Measurements from ENCODE around the gene NCAPD2.

The NCAPD2 gene

GRCh38 chr12:6569312-6569711 is 75.4 kb downstream of the NCAPD2 start:
- no peak overlapping the region for H3K4me3 ChIP-seq (ENCODE audit: low read depth, low read length)
- no peak for TF ChIP-seq CTCF (IDR thresholded peaks at IDR 0.05; ENCODE audit: low read depth, low read length, missing control alignments)
- no peak for DNase-seq (ENCODE audit: low read depth)

- TF ChIP-seq CTCF (IDR thresholded peaks at IDR 0.05; ENCODE audit: low read depth, low read length, missing control alignments), result no peak
Measured at GRCh38 chr12:6569786-6570185, 75.9 kb downstream of the NCAPD2 start.

GRCh38 chr12:6570264-6570887 is 76.5 kb downstream of the NCAPD2 start:
- DNase-seq (ENCODE audit: low read depth), result no peak
- H3K4me3 ChIP-seq (ENCODE audit: low read depth, low read length), result no peak overlapping the region
- peak; percentile 68 for TF ChIP-seq CTCF (IDR thresholded peaks at IDR 0.05; ENCODE audit: low read depth, low read length, missing control alignments)

More at GRCh38 chr12:6569786-6570185, 75.9 kb downstream of the NCAPD2 start:
- H3K4me3 ChIP-seq (ENCODE audit: low read depth, low read length), result no peak overlapping the region
- DNase-seq (ENCODE audit: low read depth), result no peak

GRCh38 chr12:6573001-6573400 is 79.1 kb downstream of the NCAPD2 start:
- no peak overlapping the region for H3K4me3 ChIP-seq (ENCODE audit: low read depth, low read length)
- no peak for DNase-seq (ENCODE audit: low read depth)
- TF ChIP-seq CTCF (IDR thresholded peaks at IDR 0.05; ENCODE audit: low read depth, low read length, missing control alignments), result no peak

GRCh38 chr12:6574576-6575295 is 80.8 kb downstream of the NCAPD2 start:
- no peak for TF ChIP-seq CTCF (IDR thresholded peaks at IDR 0.05; ENCODE audit: low read depth, low read length, missing control alignments)
- no peak for DNase-seq (ENCODE audit: low read depth)

GRCh38 chr12:6575648-6576047 is 81.7 kb downstream of the NCAPD2 start:
- no peak for DNase-seq (ENCODE audit: low read depth)
- TF ChIP-seq CTCF (IDR thresholded peaks at IDR 0.05; ENCODE audit: low read depth, low read length, missing control alignments), result no peak
- H3K4me3 ChIP-seq (ENCODE audit: low read depth, low read length), result no peak overlapping the region

More at GRCh38 chr12:6574576-6575295, 80.8 kb downstream of the NCAPD2 start:
- no peak overlapping the region for H3K4me3 ChIP-seq (ENCODE audit: low read depth, low read length)

Measured in GM12864 (cell line).